D341Med (cell line): ENCODE results near the gene IPO9.
A peak's percentile ranks its signal among the peaks of the same experiment; 100 is the strongest.

ENCODE experiments used
- DNase-seq: peaks from one replicate; pipeline ENCODE4 v3.0.0; 2012; ENCODE audit warnings: low spot score

Gene IPO9

GRCh38 chr1:201828820-201829774 is at the start of gene IPO9:
TSS of gene IPO9 (plus strand) at chr1:201829157. CDS start at chr1:201829210, 53 bp downstream.
- peak; percentile 100 for DNase-seq

- no peak for DNase-seq
Measured at GRCh38 chr1:201779351-201779880, 49.5 kb upstream of the IPO9 start.

DNA sequence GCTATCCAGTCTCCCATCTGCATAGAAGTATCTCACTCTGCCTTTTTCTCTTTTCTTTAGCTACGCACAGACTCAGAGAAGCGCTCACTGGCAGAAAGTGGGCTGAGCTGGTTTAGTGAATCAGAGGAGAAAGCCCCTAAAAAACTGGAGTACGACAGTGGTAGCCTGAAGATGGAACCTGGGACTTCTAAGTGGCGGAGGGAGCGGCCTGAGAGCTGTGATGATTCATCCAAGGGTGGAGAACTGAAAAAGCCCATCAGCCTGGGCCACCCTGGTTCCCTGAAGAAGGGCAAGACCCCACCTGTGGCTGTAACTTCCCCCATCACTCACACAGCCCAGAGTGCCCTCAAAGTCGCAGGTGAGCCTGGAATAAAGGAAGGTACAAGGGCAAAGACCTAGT is 48.0 kb upstream of the IPO9 start:
- no peak for DNase-seq

- DNase-seq: no peak
Measured at GRCh38 chr1:201781437-201781836, 47.5 kb upstream of the IPO9 start.

- DNase-seq: no peak
Measured at GRCh38 chr1:201782353-201782752, 46.6 kb upstream of the IPO9 start.

GRCh38 chr1:201783058-201783457 is 45.9 kb upstream of the IPO9 start:
- DNase-seq: no peak

GRCh38 chr1:201783572-201783971 is 45.4 kb upstream of the IPO9 start:
- no peak for DNase-seq

GRCh38 chr1:201785291-201785690 is 43.7 kb upstream of the IPO9 start:
- no peak for DNase-seq

DNA sequence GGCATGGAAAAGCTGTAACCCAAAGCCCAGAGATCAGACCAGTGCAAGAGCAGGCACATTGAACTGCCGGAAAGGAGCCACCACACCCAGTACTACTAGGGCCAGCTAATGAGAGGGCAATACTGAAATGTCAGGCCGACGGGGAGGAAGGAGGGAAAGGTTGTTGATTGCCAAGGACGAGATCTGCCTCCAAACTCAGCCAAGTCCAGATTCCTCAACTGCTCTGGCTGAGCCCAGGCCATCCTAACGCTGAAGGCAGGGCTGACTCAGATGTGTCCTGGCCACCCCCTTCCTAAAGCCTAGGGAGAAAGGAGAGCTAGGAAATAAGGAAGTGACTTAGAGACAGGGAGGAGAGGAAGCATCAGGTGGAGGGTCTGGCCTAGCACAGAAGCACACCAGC is 42.1 kb upstream of the IPO9 start:
- no peak for DNase-seq

DNA sequence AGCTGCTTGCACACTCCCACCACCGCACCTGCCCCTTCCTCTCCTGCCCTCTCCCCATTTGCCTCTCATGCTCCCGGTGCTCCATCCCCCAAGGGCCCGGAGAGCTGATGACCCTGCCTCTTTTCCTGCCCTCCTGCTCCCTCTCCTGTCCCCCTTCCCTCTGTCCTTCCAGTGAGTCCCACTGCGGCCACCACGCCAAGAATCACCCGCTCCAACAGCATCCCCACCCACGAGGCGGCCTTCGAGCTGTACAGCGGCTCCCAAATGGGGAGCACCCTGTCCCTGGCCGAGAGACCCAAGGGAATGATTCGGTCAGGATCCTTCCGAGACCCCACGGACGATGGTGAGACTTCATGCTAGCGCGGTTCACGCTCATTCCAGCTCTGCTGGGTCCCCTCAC is 40.7 kb upstream of the IPO9 start:
- no peak for DNase-seq

GRCh38 chr1:201789245-201789644 is 39.7 kb upstream of the IPO9 start:
- no peak for DNase-seq

DNA sequence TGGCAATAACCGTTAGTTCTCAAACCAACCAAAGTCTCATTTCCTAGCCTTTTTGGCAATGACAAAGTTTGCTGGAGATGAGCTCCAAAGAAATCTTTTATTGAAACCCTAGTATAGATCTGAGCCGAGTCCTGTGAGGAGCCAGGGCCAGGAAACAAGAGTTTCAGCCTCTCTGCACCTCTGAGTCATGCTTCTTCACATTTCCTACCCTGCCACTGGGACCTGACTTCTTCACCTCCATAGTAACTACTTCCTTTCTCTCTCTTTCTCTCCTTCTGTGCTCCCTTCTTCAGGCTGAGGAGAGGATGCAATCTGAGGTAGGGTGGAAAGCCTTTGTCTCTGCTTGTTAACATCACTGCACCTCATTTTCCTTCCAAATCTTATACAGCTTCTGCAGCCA is 38.7 kb upstream of the IPO9 start:
- no peak for DNase-seq

DNA sequence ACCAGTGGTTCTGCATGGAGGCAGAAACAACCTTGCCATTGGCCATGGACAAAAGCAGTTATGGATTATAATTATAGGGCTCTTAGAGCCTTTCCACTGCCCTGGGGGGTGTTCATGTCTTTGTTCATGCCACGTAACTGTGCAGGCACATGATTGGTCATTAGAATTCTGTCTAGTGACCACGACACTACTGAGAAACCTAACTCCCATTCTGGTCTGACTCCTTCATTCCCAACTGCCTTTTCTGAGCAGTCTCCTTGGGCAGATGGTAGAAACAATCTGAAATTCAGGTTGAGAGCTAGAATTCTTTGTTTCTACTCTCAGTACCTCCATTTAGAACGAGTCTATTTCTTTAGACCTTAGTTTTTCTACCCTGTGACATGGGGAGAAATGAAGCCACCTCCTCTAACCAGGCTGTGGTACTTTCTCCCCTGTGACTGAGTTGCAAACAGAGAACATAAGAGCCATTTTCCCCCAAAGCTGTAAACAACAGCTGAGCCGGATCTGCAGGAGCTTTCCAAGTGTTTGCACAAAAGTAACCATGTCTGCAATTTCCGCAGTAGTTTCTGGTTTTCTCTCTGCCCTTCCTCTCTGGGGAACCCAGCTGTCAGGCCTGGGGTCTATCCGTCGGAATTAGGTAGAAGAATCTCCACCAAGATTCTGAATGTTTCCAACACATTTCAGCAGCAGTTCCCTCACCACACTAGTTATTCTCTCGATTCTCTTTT is 37.7 kb upstream of the IPO9 start:
- no peak for DNase-seq

DNA sequence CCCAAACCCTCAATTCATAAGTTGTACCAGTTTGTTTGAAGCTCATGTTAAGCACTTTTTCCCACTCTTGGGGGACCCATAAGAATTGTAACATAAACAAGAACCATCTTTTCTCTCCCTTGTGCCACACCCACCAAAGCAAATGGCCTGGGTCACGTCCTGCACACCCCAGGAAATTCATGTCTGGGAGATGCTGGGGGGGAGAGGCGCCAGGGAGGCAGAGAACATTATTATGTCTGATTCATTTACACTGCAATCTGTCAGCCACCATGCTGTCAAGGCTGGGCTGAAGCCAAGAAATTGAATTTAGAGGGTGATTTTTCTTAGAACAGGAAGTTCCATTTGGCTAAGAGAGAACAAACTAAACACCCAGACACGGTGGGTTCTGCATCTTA is 37.2 kb upstream of the IPO9 start:
- no peak for DNase-seq

DNA sequence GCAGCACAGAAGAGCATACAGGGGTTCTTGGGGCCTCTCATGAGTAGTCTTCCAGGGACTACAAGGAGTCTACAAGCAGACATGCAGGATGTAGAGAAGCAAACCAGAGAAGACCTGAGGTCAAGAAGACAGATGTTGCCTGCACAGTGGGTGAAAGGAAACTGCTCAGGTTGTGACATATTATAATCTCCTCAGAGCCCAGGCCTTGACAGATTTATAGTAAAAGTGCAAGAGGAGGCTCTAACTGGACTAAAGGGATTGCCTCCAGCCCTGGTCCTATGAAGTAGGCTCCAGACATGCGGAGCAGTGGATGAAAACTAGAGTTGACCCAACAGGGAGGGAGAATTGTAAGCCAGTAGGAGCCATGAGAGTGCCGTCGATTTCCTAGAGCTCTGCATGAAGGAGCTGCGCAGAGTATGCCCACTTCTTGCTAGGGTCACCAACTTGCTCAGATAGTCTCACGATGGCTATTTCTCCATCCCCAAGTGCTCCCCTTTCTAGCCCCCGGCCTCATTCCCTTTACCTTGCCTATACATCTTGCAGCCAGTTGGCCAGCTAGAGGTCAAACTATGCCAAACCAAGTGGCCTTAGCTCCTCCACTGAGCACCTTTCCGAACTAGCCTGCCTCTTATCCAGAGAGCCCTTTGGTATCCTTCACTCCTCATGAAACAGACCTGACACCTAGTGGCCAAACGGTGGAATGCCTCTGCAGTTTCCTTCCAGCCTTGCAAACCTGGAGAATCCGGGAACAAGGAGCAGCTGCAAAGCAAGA is 36.2 kb upstream of the IPO9 start:
- peak; percentile 86 for DNase-seq

- DNase-seq: no peak
Measured at GRCh38 chr1:201793306-201793925, 35.5 kb upstream of the IPO9 start.

DNA sequence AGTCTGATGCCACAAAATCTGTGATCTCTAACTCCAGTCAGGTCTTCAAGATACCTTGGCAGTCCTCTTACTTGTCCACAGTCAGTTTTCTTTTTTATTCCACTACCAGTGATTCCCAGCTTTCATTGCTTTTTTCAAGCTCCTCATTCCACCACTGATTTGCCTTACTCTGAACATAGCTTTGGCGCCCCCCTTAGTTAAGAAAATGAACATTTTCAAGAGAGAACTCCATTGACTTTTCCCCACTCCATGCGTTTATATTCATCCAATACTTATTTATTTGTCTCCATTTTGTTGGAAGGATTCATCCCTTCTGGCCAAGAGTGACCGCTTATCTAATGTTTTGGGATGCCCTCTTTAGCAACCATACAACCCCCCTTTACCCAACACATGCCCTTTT is 33.9 kb upstream of the IPO9 start:
- no peak for DNase-seq

DNA sequence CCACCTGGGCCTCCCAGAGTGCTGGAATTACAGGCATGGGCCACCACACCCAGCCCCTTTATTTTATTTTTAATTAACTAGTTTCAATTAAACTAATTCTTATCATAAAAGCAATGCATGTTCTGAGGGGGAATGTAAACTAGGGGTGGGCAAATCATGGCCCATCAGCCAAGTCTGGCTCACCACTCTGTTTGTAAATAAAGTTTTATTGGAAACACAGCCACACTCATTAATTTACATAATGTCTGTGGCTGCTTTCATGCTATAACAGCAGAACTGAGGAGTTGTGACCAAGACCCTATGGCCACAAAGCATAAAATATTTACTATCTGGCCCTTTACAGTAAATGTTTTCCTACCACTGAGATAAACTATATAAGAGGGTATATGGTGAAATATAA is 28.7 kb upstream of the IPO9 start:
- no peak for DNase-seq

GRCh38 chr1:201806801-201807200 is 22.2 kb upstream of the IPO9 start:
- DNase-seq: no peak

GRCh38 chr1:201807958-201808632 is 20.9 kb upstream of the IPO9 start:
- no peak for DNase-seq

- DNase-seq: no peak
Measured at GRCh38 chr1:201808633-201808990, 20.3 kb upstream of the IPO9 start.
